ENCODE results near the gene PLA2G15. TPM values are rescaled to one million over a fixed set of nuclear protein-coding genes. Genes with fewer than 3 reads are reported as not detected.

The PLA2G15 gene
- polyA plus RNA-seq, 1 of the 3 experiments (the other 2 are of a cell fraction), result 23.9 TPM

- Histone ChIP-seq H3K27me3 (ENCODE audit: insufficient read depth) (no peaks in the 10 kb centered on the region), H3K9ac (no peak overlapping the region), H3K9me2 (no peaks in the 10 kb centered on the region), H2AFZ (ENCODE audit: low read depth) (no peak overlapping the region), H3F3A (replicated peaks; ENCODE audit: insufficient read depth) (peaks cover 7% of the 10 kb centered on the region), H3K79me2 (ENCODE audit: insufficient read depth) (no peaks in the 10 kb centered on the region), H3K4me1 (ENCODE audit: control insufficient read depth in 1 of 2, insufficient read depth in 2 of 2, low read depth in 1 of 2, low read length in 1 of 2) (peaks cover 0 to 25% of the 10 kb centered on the region in 2 experiments; a peak in 2 of 4 replicates), H3K9me3 (no peaks in the 10 kb centered on the region), H3K27ac (ENCODE audit: low read depth in 2 of 2, low read length in 1 of 2) (no peak overlapping the region), H3K4me2 (no peak overlapping the region), H3K4me3 (ENCODE audit: low read depth in 2 of 2, low read length in 1 of 2) (peak overlapping the region in 1 of 2 experiments; percentile 27; a peak in 1 of 4 replicates), H3K36me3 (replicated peaks in 1 of 2; ENCODE audit: control insufficient read depth in 1 of 2, insufficient read depth in 2 of 2, low read length in 1 of 2) (peaks cover 4 to 8% of the 10 kb centered on the region in 2 experiments), H4K20me1 (ENCODE audit: insufficient read depth) (no peaks in the 10 kb centered on the region)
- peak; percentile 91 for TF ChIP-seq CTCF (IDR thresholded peaks at IDR 0.05)
- peak; percentile 94 for TF ChIP-seq RAD21 (IDR thresholded peaks at IDR 0.05; ENCODE audit: low read length)
- TF ChIP-seq RCOR1 (IDR thresholded peaks at IDR 0.05; ENCODE audit: low read length), result 0 out of 2 replicates have a peak, but pooled peaks have one; percentile 30
- no peak for TF ChIP-seq EP300 (IDR thresholded peaks at IDR 0.05; ENCODE audit: borderline replicate concordance in 1 of 2, low read depth in 1 of 2, low read length in 1 of 2)
- TF ChIP-seq TCF12 (IDR thresholded peaks at IDR 0.05), result no peak
- TF ChIP-seq SMC3 (IDR thresholded peaks at IDR 0.05; ENCODE audit: low read depth, low read length), result peak; percentile 73
- DNase-seq, result peak; percentile 69
- ChIA-PET CTCF (interaction anchor here (0.7 to 6.0 kb wide), 26 partner anchors 9 to 346 kb away, joined by 3 to 98 read pairs (median 4); partner anchors contain the start of gene PLA2G15), POLR2A (interaction anchor here (1.5 kb wide), 1 partner anchor 238 kb away, joined by 3 read pairs; no protein-coding TSS in a partner anchor)
- 37% methylated on average over 3 of the region's 4 CpGs for WGBS (ENCODE audit: low lambda C conversion rate)
Observed at GRCh38 chr16:68229431-68230175, 15.6 kb upstream of the PLA2G15 start.

GRCh38 chr16:68230176-68230571, 15.0 kb upstream of the PLA2G15 start:
- Histone ChIP-seq H3K4me1 (ENCODE audit: control insufficient read depth in 1 of 2, insufficient read depth in 2 of 2, low read depth in 1 of 2, low read length in 1 of 2) (peaks cover 0 to 25% of the 10 kb centered on the region in 2 experiments; a peak in 2 of 4 replicates), H3K9me3 (no peaks in the 10 kb centered on the region), H3K4me3 (ENCODE audit: low read depth in 2 of 2, low read length in 1 of 2) (no peak overlapping the region), H3K9ac (no peak overlapping the region), H3K27ac (ENCODE audit: low read depth in 2 of 2, low read length in 1 of 2) (no peak overlapping the region), H4K20me1 (ENCODE audit: insufficient read depth) (no peaks in the 10 kb centered on the region), H3K79me2 (ENCODE audit: insufficient read depth) (no peaks in the 10 kb centered on the region), H2AFZ (ENCODE audit: low read depth) (no peak overlapping the region), H3K36me3 (replicated peaks in 1 of 2; ENCODE audit: control insufficient read depth in 1 of 2, insufficient read depth in 2 of 2, low read length in 1 of 2) (peaks cover 4 to 8% of the 10 kb centered on the region in 2 experiments), H3K4me2 (no peak overlapping the region), H3K9me2 (no peaks in the 10 kb centered on the region), H3K27me3 (ENCODE audit: insufficient read depth) (no peaks in the 10 kb centered on the region), H3F3A (replicated peaks; ENCODE audit: insufficient read depth) (peaks cover 7% of the 10 kb centered on the region)
- ChIA-PET CTCF (interaction anchor here (0.7 to 6.0 kb wide), 25 partner anchors 8 to 346 kb away, joined by 3 to 98 read pairs (median 4); partner anchors contain the start of gene PLA2G15), POLR2A (interaction anchor here (1.5 kb wide), 1 partner anchor 239 kb away, joined by 3 read pairs; no protein-coding TSS in a partner anchor)
- TF ChIP-seq IRF3 (IDR thresholded peaks at IDR 0.05; ENCODE audit: low read depth, low read length) (no peak), EP300 (IDR thresholded peaks at IDR 0.05; ENCODE audit: borderline replicate concordance in 1 of 2, low read depth in 1 of 2, low read length in 1 of 2) (no peak), SIN3A (IDR thresholded peaks at IDR 0.05; ENCODE audit: borderline replicate concordance, low read depth, low read length) (no peak), CTCF (IDR thresholded peaks at IDR 0.05) (no peak), POLR2AphosphoS5 (IDR thresholded peaks at IDR 0.05; ENCODE audit: low read depth, low read length) (no peak), USF2 (IDR thresholded peaks at IDR 0.05; ENCODE audit: borderline replicate concordance, low read depth, low read length) (no peak), JUND (IDR thresholded peaks at IDR 0.05) (no peak), FOXM1 (IDR thresholded peaks at IDR 0.05; ENCODE audit: low read depth) (no peak), CHD2 (IDR thresholded peaks at IDR 0.05; ENCODE audit: low read length, partially characterized antibody) (no peak)
- WGBS (ENCODE audit: low lambda C conversion rate), result 100% methylated on average over 7 of the region's 9 CpGs
- DNase-seq, result no peak
